Loucy (cell line): ENCODE data around the gene ZFHX3.
A peak's percentile ranks its signal among the peaks of the same experiment; 100 is the strongest.

ENCODE experiments used
- H2AFZ ChIP-seq: fragments of 200-600 bp; sonication (generic); 2 replicates; pipeline ENCODE4 v1.6.0; 2016; ENCODE audit warnings: antibody characterized with exemption, mild to moderate bottlenecking, low read length, moderate library complexity
- H3F3A ChIP-seq: fragments of 200-600 bp; 2 replicates; pipeline ENCODE4 v1.6.0; 2016; ENCODE audit warnings: antibody characterized with exemption, low read depth, mild to moderate bottlenecking
- H3K27me3 ChIP-seq: fragments of 200-600 bp; sonication (generic); 2 replicates; pipeline ENCODE4 v1.6.1; 2014; ENCODE audit warnings: low read length, mild to moderate bottlenecking; ENCODE audit not compliant: insufficient read depth, poor library complexity, severe bottlenecking
- H3K36me3 ChIP-seq: fragments of 200-600 bp; sonication (generic); 2 replicates; pipeline ENCODE4 v1.6.1; 2016; ENCODE audit warnings: low read length; ENCODE audit not compliant: insufficient read depth
- H3K4me1 ChIP-seq: fragments of 200-600 bp; sonication (generic); 2 replicates; pipeline ENCODE4 v1.5.1; 2014; ENCODE audit warnings: low read length, mild to moderate bottlenecking; ENCODE audit not compliant: insufficient read depth, poor library complexity, severe bottlenecking
- H3K4me2 ChIP-seq: fragments of 200-600 bp; sonication (generic); 2 replicates; pipeline ENCODE4 v1.6.0; 2014; ENCODE audit warnings: antibody characterized with exemption, low read length, low read depth, mild to moderate bottlenecking; ENCODE audit not compliant: poor library complexity, severe bottlenecking
- H3K4me3 ChIP-seq: fragments of 200-600 bp; sonication (generic); 2 replicates; pipeline ENCODE4 v1.5.1; 2014; ENCODE audit warnings: low read length, mild to moderate bottlenecking, mixed read lengths; ENCODE audit not compliant: poor library complexity, severe bottlenecking
- H3K79me2 ChIP-seq: fragments of 200-600 bp; sonication (generic); 2 replicates; pipeline ENCODE4 v1.6.1; 2014; ENCODE audit warnings: low read length; ENCODE audit not compliant: insufficient read depth
- H3K9ac ChIP-seq: fragments of 200-600 bp; sonication (generic); 2 replicates; pipeline ENCODE4 v1.6.0; 2014; ENCODE audit warnings: mild to moderate bottlenecking, low read depth, low read length, moderate library complexity; ENCODE audit not compliant: poor library complexity, severe bottlenecking
- H3K9me2 ChIP-seq: fragments of 200-600 bp; sonication (generic); replicated peaks from 2 replicates; pipeline ENCODE4 v1.6.1; 2016; ENCODE audit warnings: low read depth, low read length, mixed read lengths
- H3K9me3 ChIP-seq: fragments of 200-600 bp; sonication (generic); 2 replicates; pipeline ENCODE4 v1.6.1; 2014; ENCODE audit warnings: mild to moderate bottlenecking, antibody characterized with exemption, low read length, low read depth; ENCODE audit not compliant: insufficient read depth
- H4K20me1 ChIP-seq: fragments of 200-600 bp; sonication (generic); 2 replicates; pipeline ENCODE4 v1.6.0; 2014; ENCODE audit warnings: antibody characterized with exemption, low read length, mild to moderate bottlenecking; ENCODE audit not compliant: insufficient read depth, poor library complexity, severe bottlenecking
- EZH2phosphoT487 ChIP-seq: fragments of 200-600 bp; IDR thresholded peaks from 2 replicates; pipeline ENCODE4 v1.6.1; 2018; ENCODE audit warnings: antibody characterized with exemption, mild to moderate bottlenecking, moderate library complexity, borderline replicate concordance
- TF ChIP-seq, protein P1 (sequence below): fragments of 200-600 bp; sonication (generic); conservative IDR thresholded peaks from 2 replicates; pipeline ENCODE4 v1.5.1; 2014; ENCODE audit warnings: mild to moderate bottlenecking, antibody characterized with exemption, low read length

ZFHX3 gene

DNA sequence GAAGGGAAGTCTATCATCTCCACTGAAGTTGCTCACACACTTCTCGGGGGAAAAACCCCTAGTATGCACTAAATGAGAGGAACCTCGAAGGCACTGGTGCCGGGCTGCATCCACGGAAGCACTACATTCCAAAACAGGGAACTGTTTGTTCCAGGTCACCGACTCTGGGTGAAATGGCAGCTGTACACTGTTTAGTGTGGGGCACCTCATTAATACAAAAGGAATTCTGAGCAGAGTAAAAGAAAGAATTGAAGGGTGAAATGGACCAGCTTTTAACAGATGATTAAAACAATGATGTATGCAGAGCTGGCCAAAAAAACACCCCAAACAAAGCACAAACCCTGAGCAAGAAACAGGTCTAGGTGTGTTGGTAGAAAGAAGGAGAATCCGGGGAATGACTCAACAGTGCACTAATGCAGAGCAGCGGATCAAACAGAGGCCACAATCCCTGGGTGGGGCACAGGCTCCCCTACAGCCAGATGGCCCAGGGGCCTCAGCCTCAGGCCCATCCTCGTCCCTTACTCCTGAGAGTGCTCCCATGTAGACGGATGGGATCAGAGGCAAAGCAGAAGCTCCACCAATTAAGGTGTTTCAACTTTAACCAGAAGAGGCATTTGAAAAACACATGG, 161.5 kb downstream of the ZFHX3 start:
- Histone ChIP-seq H3K9ac (no peak overlapping the region), H3K9me3 (0 out of 2 replicates have a peak, but pooled peaks cover 5% of the 10 kb centered on the region), H2AFZ (no peak overlapping the region), H3K36me3 (peaks cover 25% of the 10 kb centered on the region; the same call in 1 of the 2 replicates), H3K27me3 (no peaks in the 10 kb centered on the region), H3K79me2 (no peaks in the 10 kb centered on the region), H3K4me3 (no peak overlapping the region), H4K20me1 (no peaks in the 10 kb centered on the region), H3K4me1 (peaks cover 14% of the 10 kb centered on the region), H3F3A (no peaks in the 10 kb centered on the region), H3K4me2 (no peak overlapping the region), H3K9me2 (no peaks in the 10 kb centered on the region)
- TF ChIP-seq, protein P1, sequence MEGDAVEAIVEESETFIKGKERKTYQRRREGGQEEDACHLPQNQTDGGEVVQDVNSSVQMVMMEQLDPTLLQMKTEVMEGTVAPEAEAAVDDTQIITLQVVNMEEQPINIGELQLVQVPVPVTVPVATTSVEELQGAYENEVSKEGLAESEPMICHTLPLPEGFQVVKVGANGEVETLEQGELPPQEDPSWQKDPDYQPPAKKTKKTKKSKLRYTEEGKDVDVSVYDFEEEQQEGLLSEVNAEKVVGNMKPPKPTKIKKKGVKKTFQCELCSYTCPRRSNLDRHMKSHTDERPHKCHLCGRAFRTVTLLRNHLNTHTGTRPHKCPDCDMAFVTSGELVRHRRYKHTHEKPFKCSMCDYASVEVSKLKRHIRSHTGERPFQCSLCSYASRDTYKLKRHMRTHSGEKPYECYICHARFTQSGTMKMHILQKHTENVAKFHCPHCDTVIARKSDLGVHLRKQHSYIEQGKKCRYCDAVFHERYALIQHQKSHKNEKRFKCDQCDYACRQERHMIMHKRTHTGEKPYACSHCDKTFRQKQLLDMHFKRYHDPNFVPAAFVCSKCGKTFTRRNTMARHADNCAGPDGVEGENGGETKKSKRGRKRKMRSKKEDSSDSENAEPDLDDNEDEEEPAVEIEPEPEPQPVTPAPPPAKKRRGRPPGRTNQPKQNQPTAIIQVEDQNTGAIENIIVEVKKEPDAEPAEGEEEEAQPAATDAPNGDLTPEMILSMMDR = no peak
- no peak for TF ChIP-seq EZH2phosphoT487

DNA sequence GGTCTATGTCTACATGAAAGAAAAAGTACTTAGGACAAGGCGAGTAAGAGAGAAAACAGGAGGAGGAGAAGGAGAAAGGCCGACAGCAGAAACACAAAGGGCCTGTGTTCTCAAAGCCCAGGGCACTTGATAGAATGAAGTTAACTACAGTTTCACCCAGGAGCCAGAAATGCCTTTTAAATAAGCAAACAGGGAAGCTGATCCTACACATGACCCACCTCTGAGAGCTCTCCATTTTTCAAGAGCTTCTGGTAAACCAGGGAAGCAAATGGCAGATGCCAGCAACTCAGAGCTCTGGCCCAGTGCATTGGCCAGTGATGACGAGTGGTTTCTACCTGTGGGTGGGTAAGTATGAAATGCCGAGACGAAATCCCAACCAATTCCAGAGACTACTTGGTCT, 163.4 kb downstream of the ZFHX3 start:
- Histone ChIP-seq H3K9me2 (no peaks in the 10 kb centered on the region), H3K79me2 (no peaks in the 10 kb centered on the region), H3K27me3 (no peaks in the 10 kb centered on the region), H3K9me3 (no peaks in the 10 kb centered on the region), H3F3A (no peaks in the 10 kb centered on the region), H3K4me3 (no peak overlapping the region), H3K9ac (no peak overlapping the region), H3K36me3 (peaks cover 25% of the 10 kb centered on the region; the same call in 1 of the 2 replicates), H3K4me2 (no peak overlapping the region), H2AFZ (no peak overlapping the region), H4K20me1 (no peaks in the 10 kb centered on the region), H3K4me1 (peaks cover 31% of the 10 kb centered on the region)
- TF ChIP-seq, protein P1 = no peak
- no peak for TF ChIP-seq EZH2phosphoT487

DNA sequence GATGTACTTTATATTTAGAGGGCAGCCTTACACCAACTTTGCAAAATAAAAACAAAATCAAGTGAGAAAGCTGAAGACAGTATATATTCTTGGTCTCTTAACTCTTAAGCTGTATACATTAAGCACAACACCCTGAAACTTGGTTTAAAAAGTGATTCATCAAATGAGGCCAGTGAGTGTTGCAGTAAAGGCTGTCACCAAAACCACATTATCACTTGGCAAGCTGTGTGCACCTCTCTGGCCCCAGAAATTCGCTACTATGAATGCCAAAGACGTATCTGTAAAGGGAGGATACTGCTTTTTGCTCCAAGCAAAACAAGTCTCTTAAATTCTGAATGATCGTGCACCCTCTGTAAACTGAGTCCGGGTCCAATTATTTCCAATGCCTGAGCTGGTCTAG, 163.9 kb downstream of the ZFHX3 start:
- Histone ChIP-seq H3K9me3 (no peaks in the 10 kb centered on the region), H4K20me1 (no peaks in the 10 kb centered on the region), H3K9ac (peak overlapping the region; percentile 23), H3K9me2 (no peaks in the 10 kb centered on the region), H3F3A (no peaks in the 10 kb centered on the region), H3K4me1 (peaks cover 32% of the 10 kb centered on the region), H2AFZ (no peak overlapping the region), H3K79me2 (no peaks in the 10 kb centered on the region), H3K36me3 (peaks cover 21% of the 10 kb centered on the region; the same call in 1 of the 2 replicates), H3K4me2 (no peak overlapping the region), H3K4me3 (no peak overlapping the region), H3K27me3 (no peaks in the 10 kb centered on the region)
- TF ChIP-seq EZH2phosphoT487 = no peak
- TF ChIP-seq, protein P1 = no peak
